NCI-H345 treated with DMSO at 0.1 percent for 48 hours (cell line): ENCODE results near the gene ANKRD55.
"Not testable (repeated sequence)": the region's sequence is repeated elsewhere in the genome, so short reads cannot be mapped to it uniquely, and the experiment has no call there.

Experiments
- DNase-seq: peaks from one replicate; lab custom pipeline; 2025; ENCODE audit not compliant: unreplicated experiment; lab: John Stamatoyannopoulos, UW

Gene ANKRD55

DNA sequence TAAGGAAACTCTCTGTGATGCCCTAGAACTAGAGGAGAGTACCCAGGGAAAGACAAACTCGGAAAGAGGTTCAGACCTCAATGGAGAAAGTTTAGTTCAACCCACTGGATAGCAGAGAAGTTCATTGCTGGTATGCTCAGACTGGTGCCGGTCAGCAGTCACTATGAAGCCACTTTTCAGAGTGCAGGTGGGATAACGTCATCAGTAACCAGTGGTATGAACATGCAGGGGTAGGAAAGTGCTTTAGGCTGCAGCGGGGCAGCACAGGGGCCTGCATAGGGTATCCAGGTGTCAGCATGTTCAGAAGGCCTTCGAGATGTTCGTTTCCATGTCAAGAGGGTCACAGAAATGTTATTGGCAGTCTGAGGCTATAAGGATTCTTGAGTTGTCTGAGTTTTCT is 20.8 kb upstream of the ANKRD55 start:
- no peak for DNase-seq

DNA sequence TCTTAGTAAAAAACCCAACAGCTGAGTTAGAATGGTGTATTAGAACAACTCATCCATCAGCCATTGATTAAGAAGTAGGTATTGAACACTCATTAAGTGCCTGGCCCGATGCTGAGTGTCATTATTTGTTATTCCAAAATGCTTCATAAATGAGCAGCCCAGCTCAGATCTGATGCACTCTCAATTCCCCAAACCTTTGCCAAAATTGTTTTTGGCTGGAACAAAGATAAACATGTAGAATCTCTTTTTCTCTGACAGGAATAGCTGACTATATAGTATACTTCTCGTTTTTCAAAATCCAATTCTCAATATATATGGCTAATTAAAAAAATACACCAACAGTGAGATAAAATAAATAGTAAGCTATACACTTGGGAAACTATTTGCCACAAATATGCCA is 20.0 kb upstream of the ANKRD55 start:
- DNase-seq = no peak

DNA sequence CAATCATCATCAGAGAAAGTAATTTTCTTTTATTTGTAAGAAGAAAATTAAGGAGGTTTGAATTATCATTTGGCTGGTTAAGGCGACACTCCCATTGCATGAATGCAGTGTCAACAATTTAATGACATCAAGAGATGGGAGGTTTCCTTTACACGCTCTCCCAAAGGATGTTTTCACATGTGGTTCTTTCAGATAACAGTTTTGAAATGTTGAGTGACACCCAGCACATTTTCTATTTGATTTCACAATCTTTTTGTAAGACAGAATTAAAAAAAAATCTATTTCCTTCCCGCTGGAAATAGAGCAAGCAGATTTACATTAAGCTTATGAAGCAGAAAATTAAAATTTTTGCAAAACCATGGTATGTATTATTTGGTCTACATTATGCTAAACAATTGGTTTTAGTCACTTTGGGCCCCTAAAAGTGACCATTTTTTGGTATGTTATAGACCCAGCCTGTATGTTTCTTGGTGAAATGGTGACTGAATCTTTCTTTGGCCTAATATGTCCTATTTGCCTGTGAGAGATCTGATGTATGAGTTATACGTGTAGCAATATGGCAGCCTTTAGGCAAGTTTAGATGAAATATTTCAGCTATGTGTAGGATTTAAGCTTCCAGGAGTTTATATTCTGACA is 18.9 kb upstream of the ANKRD55 start:
- no peak for DNase-seq

DNA sequence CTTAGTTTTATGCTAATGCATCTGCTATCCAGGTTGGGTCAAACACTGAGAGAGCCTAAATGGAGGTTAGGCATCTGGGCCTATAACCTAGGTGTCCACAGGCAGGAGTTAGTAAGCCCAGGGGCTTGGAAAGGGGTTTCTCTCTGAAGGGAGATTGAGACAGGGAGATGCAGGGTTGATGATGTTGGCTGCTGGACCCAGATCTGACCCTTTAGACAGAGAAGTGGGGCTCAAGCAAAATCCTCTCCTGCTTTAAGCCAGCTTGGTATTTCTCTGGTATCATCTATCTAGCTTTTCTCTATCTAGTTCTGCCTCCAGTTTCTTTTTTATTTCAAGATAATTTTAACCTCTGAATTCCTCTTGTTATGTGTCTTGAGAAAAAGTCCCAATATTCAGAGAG is 18.3 kb upstream of the ANKRD55 start:
- DNase-seq = no peak

DNA sequence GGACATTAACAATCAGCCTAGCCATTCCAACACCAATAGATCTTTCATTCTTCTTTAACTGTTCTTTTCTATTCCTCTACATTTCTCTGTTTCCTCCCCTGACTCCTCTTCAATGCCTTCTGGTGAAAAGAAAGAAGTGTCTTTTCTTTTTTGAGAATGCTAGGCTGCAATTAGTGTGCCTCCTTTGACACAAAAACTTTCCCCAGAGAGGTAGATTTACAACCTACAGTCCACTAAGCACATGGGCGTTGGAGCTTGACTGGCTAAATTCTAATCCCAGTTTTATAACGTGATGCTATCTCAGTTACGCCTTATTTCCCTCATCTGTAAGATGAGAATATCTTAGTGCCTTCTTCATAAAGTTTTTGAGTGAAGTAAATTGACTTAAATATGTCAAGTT is 16.9 kb upstream of the ANKRD55 start:
- no peak for DNase-seq

DNA sequence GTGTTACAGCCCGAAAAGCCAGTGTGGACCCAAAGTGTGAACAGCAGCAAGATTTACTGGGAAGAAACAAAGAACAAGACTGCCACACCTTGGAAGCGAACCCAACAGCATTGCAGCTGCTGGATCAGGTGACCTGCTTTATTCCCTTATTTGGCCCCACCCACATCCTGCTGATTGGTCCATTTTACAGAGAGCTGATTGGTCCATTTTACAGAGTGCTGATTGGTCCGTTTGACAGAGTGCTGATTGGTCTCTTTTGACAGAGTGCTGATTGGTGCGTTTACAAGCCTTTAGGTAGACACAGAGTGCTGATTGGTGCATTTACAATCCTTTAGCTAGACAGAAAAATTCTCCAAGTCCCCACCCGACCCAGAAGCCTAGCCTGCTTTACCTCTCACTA is 16.0 kb upstream of the ANKRD55 start:
- not testable (repeated sequence) for DNase-seq

DNA sequence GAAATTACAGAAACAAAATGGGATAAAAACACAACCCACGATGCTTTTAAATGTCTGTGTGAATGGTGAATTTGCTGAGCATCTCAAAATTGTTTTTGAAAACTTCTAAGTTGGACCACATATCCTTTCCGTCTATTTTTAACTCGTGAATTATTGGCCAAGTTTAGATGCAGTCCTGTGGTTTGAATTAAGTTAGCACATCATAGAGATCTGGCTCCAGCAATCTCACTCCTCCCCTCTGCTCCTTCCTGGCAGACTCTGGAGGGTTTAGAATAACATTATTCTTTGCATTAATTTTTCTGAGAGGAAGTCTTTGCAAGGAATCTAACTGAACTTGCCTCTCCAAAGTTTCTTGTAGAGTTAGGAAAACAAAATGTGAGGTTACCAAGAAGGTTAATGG is 14.5 kb upstream of the ANKRD55 start:
- no peak for DNase-seq

DNA sequence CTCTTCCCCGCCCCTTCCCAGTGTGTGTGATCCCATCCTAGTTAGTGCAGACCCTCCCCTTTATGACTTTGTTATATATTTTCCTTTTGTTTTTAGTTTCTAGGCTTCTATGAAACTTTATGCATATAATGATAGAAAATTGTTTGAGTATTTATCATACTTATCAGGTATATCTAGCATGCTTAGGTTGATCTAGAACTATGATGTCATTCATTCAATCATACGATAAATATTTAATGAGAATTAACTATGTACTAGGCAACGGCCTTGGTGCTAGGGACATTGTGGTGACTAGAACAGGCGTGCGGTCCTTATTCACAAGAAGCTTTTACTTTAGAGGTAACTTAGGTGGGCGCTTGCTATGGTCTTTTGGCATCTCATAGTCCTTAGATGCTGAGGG is 13.6 kb upstream of the ANKRD55 start:
- no peak for DNase-seq

DNA sequence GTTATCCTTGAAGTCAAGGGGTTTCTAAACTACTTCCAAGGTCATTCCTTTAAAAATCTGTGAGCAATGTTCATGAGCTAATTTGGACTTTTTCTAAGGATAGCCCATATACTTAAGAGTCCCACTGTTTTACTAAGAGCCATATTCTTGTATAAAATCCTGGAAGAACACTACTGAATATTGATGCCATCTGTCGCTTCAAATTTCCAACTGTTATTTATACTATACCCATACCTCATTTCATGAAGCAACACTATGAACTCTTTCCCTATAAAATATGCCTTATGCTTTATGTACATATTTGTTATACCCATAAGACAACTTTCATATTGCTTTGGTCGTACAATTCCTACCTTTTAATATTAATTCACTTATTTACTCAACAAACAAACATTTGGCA is 12.4 kb upstream of the ANKRD55 start:
- no peak for DNase-seq

DNA sequence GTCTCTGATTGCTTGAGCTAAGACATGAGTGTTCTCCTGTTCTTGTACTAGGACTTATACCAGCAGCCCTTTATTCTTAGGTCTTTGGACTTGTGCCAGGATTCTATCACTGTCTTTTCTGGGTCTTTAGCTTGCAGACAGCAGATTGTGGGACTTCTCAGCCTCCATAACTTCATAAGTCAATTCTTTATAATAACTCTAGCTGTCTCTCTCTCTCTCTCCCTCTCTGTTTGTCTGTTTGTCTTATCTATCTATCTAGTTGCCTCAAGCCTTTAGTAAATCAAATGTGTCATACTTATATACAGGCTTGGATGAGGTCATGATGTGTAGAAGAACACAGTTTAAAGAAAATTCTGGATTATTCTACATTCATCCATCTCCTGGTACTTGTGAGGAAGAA is 11.5 kb upstream of the ANKRD55 start:
- no peak for DNase-seq

DNA sequence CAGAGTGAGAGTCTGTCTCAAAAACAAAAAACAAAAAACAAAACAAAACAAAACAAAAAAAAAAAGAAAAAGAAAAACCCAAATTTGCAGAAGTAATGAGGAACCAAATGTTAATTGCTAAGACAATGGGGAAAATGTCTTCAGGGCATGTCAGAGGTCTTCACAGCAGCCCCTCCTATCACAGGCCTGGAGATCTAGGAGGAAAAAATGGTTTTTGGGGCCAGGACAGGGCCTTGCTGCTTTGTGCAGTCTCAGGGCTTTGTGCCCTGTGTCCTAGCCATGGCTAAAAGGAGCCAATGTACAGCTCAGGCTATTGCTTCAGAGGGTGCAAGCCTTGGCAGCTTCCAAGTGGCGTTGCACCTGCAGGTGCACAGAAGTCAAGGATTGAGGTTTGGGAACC is 9.1 kb upstream of the ANKRD55 start:
- not testable (repeated sequence) for DNase-seq

DNA sequence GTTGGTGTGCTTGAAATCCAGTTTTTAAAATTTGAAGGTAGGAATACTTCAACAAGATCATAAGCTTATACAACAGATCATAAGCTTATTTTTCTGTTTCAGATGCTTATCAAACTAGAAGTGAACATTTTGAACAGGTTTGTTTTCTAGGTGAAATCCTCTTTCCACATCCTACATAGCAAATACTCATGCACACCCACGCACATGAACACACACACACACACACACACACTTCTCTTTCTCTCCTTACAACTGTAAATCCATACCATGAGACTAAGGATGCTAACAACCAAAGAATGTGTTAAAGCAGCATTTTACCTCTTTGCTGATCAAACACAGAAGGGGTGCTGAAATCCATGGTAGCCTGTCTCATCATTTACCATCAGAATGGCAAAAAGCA is 592 bp downstream of the ANKRD55 start:
- DNase-seq = no peak

DNA sequence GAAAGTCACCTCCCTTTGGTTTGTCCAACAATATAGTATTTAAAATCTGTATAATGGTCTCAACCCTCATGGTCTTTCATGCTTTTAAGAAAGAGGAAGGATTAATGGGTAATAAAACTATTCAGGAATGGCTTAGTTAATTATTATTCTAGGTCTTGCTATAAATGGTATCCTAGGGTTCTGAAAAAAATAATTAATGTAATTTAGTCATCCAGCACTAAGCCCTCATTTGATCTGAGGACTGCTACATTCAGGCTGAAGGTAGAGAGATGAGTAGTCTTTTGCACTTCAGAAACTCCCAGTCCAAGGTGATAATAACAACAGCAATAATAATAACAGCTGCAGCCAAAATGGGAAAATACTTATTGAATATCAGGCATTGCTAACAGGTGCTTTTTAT is 2.6 kb downstream of the ANKRD55 start:
- no peak for DNase-seq

DNA sequence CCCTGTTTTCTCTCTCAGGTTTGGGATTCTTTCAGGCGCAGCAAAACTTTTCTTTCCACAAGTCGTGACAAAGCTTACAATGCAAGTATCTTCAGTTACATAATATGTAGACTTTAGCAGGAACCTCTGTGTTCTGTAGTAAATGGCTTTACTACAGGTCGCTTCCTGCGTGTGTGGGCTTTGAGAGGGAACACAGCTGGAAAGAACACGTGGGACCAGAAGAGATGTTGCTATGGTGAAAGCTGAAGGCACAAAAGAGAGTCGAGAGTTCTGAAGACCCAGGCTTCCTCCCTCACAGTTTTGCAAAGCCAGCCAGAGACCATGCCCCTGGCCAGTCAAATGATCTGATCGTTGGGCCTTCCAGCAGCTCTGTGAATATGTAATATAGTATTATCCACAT is 4.0 kb downstream of the ANKRD55 start:
- DNase-seq = no peak

DNA sequence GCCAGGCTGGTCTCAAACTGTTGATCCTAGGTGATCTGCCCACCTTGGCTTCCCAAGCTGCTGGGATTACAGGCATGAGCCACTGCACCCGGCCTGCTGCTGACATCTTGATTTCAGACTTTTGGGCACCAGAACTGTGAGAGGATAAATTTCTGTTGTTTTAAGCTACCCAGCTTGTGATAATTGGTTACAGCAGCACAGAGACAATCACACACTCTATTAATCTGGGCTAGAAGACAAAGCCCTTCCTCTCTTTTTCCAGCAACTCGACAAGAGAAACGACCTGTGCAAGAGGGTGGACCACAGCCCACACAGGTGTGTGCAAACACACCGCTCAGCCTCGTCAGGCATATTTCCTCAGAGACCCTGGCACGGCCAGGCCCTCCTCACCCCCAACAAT is 4.5 kb downstream of the ANKRD55 start:
- DNase-seq = no peak

DNA sequence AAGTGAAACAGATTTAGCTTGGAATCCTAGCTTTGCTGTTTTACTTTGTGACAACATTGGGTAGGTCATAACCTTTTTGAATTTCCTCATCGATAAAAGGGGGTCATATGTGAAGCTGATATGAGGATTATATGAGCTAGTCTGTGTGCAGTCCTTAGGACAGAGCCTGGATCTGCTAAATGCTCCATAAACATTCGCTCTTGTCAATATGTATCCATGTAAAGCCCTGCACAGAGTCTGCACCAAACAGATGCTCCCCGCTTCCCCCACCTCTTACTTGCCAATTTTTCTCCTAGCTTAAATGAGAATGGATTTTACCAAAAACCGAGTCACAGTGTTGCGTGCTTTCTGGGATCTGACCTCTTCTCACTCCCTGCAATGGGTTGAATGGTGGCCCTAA is 5.4 kb downstream of the ANKRD55 start:
- DNase-seq = no peak

DNA sequence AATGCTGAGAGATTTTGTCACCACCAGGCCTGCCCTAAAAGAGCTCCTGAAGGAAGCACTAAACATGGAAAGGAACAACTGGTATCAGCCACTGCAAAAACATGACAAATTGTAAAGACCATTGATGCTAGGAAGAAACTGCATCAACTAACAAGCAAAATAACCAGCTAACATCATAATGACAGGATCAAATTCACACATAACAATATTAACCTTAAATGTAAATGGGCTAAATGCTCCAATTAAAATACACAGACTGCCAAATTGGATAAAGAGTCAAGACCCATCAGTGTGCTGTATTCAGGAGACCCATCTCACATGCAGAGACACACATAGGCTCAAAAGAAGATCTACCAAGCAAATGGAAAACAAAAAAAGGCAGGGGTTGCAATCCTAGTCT is 9.8 kb downstream of the ANKRD55 start:
- DNase-seq = not testable (repeated sequence)

DNA sequence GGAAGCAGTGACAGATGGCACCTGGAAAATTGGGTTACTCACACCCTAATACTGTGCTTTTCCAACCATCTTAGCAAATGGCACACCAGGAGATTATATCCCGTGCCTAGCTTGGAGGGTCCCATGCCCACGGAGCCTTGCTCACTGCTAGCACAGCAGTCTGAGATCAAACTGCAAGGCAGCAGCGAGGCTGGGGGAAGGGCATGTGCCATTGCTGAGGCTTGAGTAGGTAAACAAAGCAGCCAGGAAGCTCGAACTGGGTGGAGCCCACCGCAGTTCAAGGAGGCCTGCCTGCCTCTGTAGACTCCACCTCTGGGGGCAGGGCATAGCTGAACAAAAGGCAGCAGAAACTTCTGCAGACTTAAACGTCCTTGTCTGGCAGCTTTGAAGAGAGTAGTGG is 11.5 kb downstream of the ANKRD55 start:
- not testable (repeated sequence) for DNase-seq

DNA sequence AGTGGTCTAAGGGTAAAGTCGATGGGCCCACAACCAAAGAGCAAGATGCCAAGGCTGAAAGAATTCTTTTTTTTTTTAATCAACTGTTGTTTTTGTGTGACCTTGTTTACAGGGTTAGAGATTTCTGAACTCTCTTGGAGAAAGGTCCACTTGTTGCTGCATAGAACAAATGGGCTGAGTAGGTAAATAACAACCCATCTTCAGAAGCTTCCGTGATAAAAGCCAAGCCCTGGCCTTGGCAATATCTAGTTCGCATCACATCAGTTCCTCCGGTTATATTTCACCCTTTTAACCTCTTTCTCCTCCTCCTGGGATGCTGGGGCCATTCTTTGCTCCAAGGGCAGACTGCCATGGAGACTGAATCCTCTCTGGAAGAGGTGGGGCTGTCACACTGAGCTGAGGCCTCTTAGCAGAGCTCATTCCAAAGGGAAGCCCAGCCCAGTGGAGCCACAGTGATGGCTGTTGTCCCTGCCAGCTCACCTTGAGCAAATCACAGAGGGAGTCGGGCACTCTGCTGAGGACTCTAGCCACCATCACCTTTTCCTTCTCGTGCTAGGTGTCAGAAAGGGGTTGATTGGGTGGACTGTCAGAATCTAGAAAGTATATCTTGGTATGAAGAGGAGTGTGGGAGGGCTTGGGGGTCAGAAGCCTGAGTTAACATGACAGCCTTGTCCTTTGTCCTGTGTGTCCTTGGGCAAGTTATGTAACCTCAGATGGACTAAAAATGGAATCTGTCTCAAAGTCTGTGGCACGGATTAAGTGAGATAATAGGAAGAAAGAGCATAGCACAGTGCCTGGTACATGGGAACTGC is 17.9 kb downstream of the ANKRD55 start:
- no peak for DNase-seq

DNA sequence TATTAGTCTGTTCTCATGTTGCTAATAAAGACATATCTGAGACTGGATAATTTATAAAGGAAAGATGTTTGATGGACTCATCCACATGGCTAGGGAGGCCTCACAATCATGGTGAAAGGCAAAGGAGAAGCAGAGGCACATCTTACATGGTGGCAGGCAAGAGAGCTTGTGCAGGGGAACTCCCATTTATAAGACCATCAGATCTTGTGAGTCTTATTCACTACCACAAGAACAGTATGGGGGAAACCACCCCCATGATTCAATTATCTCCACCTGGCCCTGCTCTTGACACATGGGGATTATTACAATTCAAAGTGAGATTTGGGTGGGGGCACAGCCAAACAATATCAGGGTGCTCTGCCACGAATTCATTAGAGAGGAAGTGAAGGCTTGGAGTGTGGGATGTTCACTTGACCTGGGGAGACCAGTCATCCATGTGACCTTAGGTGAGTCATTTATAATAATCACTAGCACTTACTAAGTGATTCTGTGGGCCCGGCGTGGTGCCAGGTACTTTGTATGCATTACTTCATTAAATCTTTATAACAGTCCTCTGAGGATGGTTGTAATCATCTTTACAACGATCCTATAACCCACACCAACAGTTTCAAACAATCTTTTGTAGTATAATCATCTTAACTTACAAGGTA is 19.1 kb downstream of the ANKRD55 start:
- not testable (repeated sequence) for DNase-seq

DNA sequence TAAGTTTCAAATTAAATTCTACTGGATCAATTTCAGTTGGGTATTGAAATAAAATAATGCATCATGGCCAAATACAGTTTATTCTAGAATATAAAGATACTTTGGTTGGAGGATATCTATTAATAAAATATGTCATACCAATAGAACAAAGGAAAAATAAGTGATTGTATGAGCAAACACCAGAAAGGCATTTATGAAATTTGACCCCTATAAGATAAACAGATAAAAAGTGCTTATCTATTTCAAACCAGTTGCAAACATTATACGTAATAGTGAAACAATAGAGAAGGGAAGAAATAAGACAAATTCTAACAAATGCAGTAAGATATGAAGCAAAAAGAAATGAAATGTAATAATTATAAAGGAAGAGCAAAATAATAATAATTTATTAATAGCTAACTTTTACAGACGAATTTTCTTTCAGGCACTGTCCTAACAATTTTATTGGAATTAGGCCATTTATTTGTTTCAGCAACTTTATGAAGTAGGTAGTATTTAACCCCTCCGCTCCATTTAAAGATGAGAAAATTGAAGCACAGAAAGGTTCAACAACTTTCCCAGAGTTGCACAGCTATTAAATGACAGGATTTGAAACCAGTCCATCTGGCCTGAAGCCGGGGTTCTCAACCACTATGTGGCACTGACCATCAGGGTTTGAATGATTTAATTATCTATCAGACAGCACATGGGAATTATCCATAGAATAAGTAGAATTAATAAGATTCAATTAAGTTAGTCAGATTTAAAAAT is 20.8 kb downstream of the ANKRD55 start:
- no peak for DNase-seq
